Mesenchymal stem cell (in vitro differentiated cells and primary cell): ENCODE measurements around the gene RPS6KA5.
A peak's percentile ranks its signal among the peaks of the same experiment; 100 is the strongest.

ENCODE experiments used
- DNase-seq: peaks from one replicate; pipeline ENCODE4 v3.0.0-alpha.2; 2013
- H2AFZ ChIP-seq: one replicate; pipeline ENCODE4 v1.6.1; 2013; ENCODE audit warnings: low read depth, mild to moderate bottlenecking, control low read depth, inconsistent platforms, low read length, moderate library complexity
- H2AK5ac ChIP-seq: 2 replicates; pipeline ENCODE4 v1.6.1; 2013; ENCODE audit warnings: low read length, moderate library complexity, mild to moderate bottlenecking, inconsistent platforms; ENCODE audit not compliant: severe bottlenecking
- H2BK120ac ChIP-seq: one replicate; pipeline ENCODE4 v1.6.1; 2013; ENCODE audit warnings: low read depth, mild to moderate bottlenecking, inconsistent platforms, low read length, moderate library complexity
- H2BK12ac ChIP-seq, 2 experiments: one replicate each; pipeline ENCODE4 v1.6.1; 2013; ENCODE audit warnings: inconsistent platforms in 2 of 2, low read length in 2 of 2, mild to moderate bottlenecking in 2 of 2, moderate library complexity in 2 of 2, control low read depth in 1 of 2
- H2BK15ac ChIP-seq: one replicate; pipeline ENCODE4 v1.6.1; 2013; ENCODE audit warnings: mild to moderate bottlenecking, low read depth, inconsistent platforms; ENCODE audit not compliant: poor library complexity, severe bottlenecking
- H2BK5ac ChIP-seq: 2 replicates; pipeline ENCODE4 v1.6.1; 2013; ENCODE audit warnings: low read depth, mild to moderate bottlenecking, low read length, control low read depth, inconsistent platforms; ENCODE audit not compliant: poor library complexity, severe bottlenecking
- H3K14ac ChIP-seq, 2 experiments: one replicate each; pipeline ENCODE4 v1.6.1; 2013; ENCODE audit warnings: inconsistent platforms in 2 of 2, low read length in 2 of 2, control low read depth in 1 of 2, mild to moderate bottlenecking in 1 of 2, moderate library complexity in 1 of 2
- H3K18ac ChIP-seq, 2 experiments: one replicate each; pipeline ENCODE4 v1.6.1; 2013; ENCODE audit warnings: inconsistent platforms in 2 of 2, low read length in 2 of 2, control low read depth in 1 of 2, low read depth in 1 of 2, mild to moderate bottlenecking in 1 of 2
- H3K23ac ChIP-seq, 2 experiments: one replicate each; pipeline ENCODE4 v1.6.1; 2013; ENCODE audit warnings: inconsistent platforms in 2 of 2, low read length in 2 of 2, mild to moderate bottlenecking in 2 of 2, moderate library complexity in 2 of 2, control low read depth in 1 of 2
- H3K27ac ChIP-seq: 2 replicates; pipeline ENCODE4 v1.5.1; 2013; ENCODE audit warnings: mild to moderate bottlenecking, moderate library complexity, low read length, control low read depth, inconsistent platforms; ENCODE audit not compliant: poor library complexity, severe bottlenecking
- H3K27me3 ChIP-seq, 2 experiments: 2 replicates each; pipeline versions ENCODE4 v1.6.1 to v1.7.0; 2013; ENCODE audit warnings: low read length in 2 of 2, mild to moderate bottlenecking in 2 of 2, moderate library complexity in 2 of 2, control low read depth in 1 of 2, inconsistent platforms in 1 of 2; ENCODE audit not compliant: control insufficient read depth in 1 of 2, insufficient read depth in 1 of 2
- H3K36me3 ChIP-seq, 2 experiments: 2 replicates each; pipeline versions ENCODE4 v1.6.1 to v1.7.0; 2013; ENCODE audit warnings: low read length in 2 of 2, control low read depth in 1 of 2, inconsistent platforms in 1 of 2, low read depth in 1 of 2, mild to moderate bottlenecking in 1 of 2; ENCODE audit not compliant: insufficient read depth in 2 of 2, control insufficient read depth in 1 of 2
- H3K4ac ChIP-seq, 2 experiments: one replicate each; pipeline ENCODE4 v1.6.1; 2013; ENCODE audit warnings: inconsistent platforms in 2 of 2, low read length in 2 of 2, mild to moderate bottlenecking in 2 of 2, moderate library complexity in 2 of 2, control low read depth in 1 of 2, low read depth in 1 of 2
- H3K4me1 ChIP-seq: 2 replicates; pipeline ENCODE4 v1.6.1; 2013; ENCODE audit warnings: low read depth, low read length, control low read depth; ENCODE audit not compliant: control insufficient read depth, insufficient read depth
- H3K4me2 ChIP-seq: 2 replicates; pipeline ENCODE4 v1.6.1; 2013; ENCODE audit warnings: low read length, mild to moderate bottlenecking, inconsistent platforms; ENCODE audit not compliant: poor library complexity, severe bottlenecking
- H3K4me3 ChIP-seq, 2 experiments: 2 replicates each; pipeline versions ENCODE4 v1.5.1 to v1.7.0; 2013; ENCODE audit warnings: low read length in 2 of 2, mild to moderate bottlenecking in 2 of 2, control low read depth in 1 of 2, low read depth in 1 of 2; ENCODE audit not compliant: insufficient read depth in 1 of 2
- H3K79me1 ChIP-seq: replicated peaks from 2 replicates; pipeline ENCODE4 v1.6.1; 2013; ENCODE audit warnings: mild to moderate bottlenecking, control low read depth, low read length, inconsistent platforms; ENCODE audit not compliant: poor library complexity, severe bottlenecking
- H3K9ac ChIP-seq: 2 replicates; pipeline ENCODE4 v1.7.0; 2013; ENCODE audit warnings: mild to moderate bottlenecking, low read length, moderate library complexity
- H3K9me3 ChIP-seq: 2 replicates; pipeline ENCODE4 v1.7.0; 2013; ENCODE audit warnings: mild to moderate bottlenecking, low read length; ENCODE audit not compliant: control insufficient read depth
- H4K8ac ChIP-seq: one replicate; pipeline ENCODE4 v1.6.1; 2013; ENCODE audit warnings: inconsistent platforms, mild to moderate bottlenecking, low read length, moderate library complexity
- H4K91ac ChIP-seq: one replicate; pipeline ENCODE4 v1.6.1; 2013; ENCODE audit warnings: mild to moderate bottlenecking, low read length, inconsistent platforms
- WGBS: methylation state at CpG from one replicate; pipeline ENCODE4 v1.1.7; 2013; ENCODE audit warnings: mixed read lengths; 5-methylcytosine and 5-hydroxymethylcytosine counted together

The RPS6KA5 gene

GRCh38 chr14:90853116-90853515 lies 207.3 kb downstream of the RPS6KA5 start:
- Histone ChIP-seq H2BK120ac (no peak overlapping the region), H3K27ac (no peak overlapping the region), H3K4me1 (peaks cover 2% of the 10 kb centered on the region), H3K9me3 (no peaks in the 10 kb centered on the region), H2BK15ac (no peak overlapping the region), H3K4me2 (no peak overlapping the region), H2BK12ac (no peak overlapping the region), H3K4ac (no peak overlapping the region), H2AFZ (no peak overlapping the region), H2AK5ac (no peak overlapping the region), H3K9ac (no peak overlapping the region), H4K91ac (no peak overlapping the region), H3K14ac (no peak overlapping the region), H3K79me1 (no peaks in the 10 kb centered on the region), H3K27me3 (no peaks in the 10 kb centered on the region), H3K23ac (no peak overlapping the region), H3K36me3 (no peaks in the 10 kb centered on the region), H3K4me3 (no peak overlapping the region), H3K18ac (no peak overlapping the region), H4K8ac (no peak overlapping the region), H2BK5ac (no peak overlapping the region)
- no peak for DNase-seq

GRCh38 chr14:90851327-90852036 lies 209.0 kb downstream of the RPS6KA5 start:
- Histone ChIP-seq H3K4me3 (no peak overlapping the region), H2BK120ac (no peak overlapping the region), H3K14ac (no peak overlapping the region), H4K8ac (no peak overlapping the region), H3K4ac (no peak overlapping the region), H3K9me3 (no peaks in the 10 kb centered on the region), H3K27ac (peak overlapping the region; percentile 20), H2BK12ac (peak overlapping the region in 1 of 2 experiments; percentile 67), H3K9ac (no peak overlapping the region), H3K27me3 (no peaks in the 10 kb centered on the region), H3K18ac (no peak overlapping the region), H2BK5ac (no peak overlapping the region), H2BK15ac (no peak overlapping the region), H2AFZ (no peak overlapping the region), H4K91ac (no peak overlapping the region), H2AK5ac (no peak overlapping the region), H3K4me1 (peaks cover 2% of the 10 kb centered on the region), H3K4me2 (no peak overlapping the region), H3K36me3 (no peaks in the 10 kb centered on the region), H3K79me1 (no peaks in the 10 kb centered on the region), H3K23ac (no peak overlapping the region)
- 87% methylated on average over 2 of the region's 5 CpGs for WGBS
- no peak for DNase-seq

- no peak overlapping the region for H4K8ac ChIP-seq
- H4K91ac ChIP-seq: no peak overlapping the region
- no peak overlapping the region for H3K9ac ChIP-seq
- H2AFZ ChIP-seq: no peak overlapping the region
- H3K4me1 ChIP-seq: peaks cover 2% of the 10 kb centered on the region
- H2BK12ac ChIP-seq: no peak overlapping the region
- no peaks in the 10 kb centered on the region for H3K9me3 ChIP-seq
- 11% methylated on average over 3 of the region's 3 CpGs for WGBS
- H3K4me2 ChIP-seq: no peak overlapping the region
- no peak overlapping the region for H3K4ac ChIP-seq
- H3K18ac ChIP-seq: no peak overlapping the region
- H3K4me3 ChIP-seq: no peak overlapping the region
- H2BK15ac ChIP-seq: no peak overlapping the region
- H3K23ac ChIP-seq: no peak overlapping the region
- H2BK5ac ChIP-seq: no peak overlapping the region
- peak overlapping the region; percentile 60 for H3K27ac ChIP-seq
- DNase-seq: peak; percentile 63
- H3K79me1 ChIP-seq: no peaks in the 10 kb centered on the region
- H2BK120ac ChIP-seq: no peak overlapping the region
- H3K27me3 ChIP-seq: no peaks in the 10 kb centered on the region
- no peak overlapping the region for H2AK5ac ChIP-seq
- H3K36me3 ChIP-seq: no peaks in the 10 kb centered on the region
- H3K14ac ChIP-seq: no peak overlapping the region
These were observed 210.0 kb downstream of the RPS6KA5 start for GRCh38 chr14:90850487-90850886.

- H3K4me1 ChIP-seq: peaks cover 2% of the 10 kb centered on the region
- WGBS: 97% methylated on average over 4 of the region's 7 CpGs
- no peak overlapping the region for H2BK120ac ChIP-seq
- peak overlapping the region in 1 of 2 experiments; percentile 88 for H3K18ac ChIP-seq
- H3K9ac ChIP-seq: no peak overlapping the region
- no peak overlapping the region for H3K23ac ChIP-seq
- H3K9me3 ChIP-seq: no peaks in the 10 kb centered on the region
- no peak overlapping the region for H2BK5ac ChIP-seq
- no peak overlapping the region for H3K27ac ChIP-seq
- no peaks in the 10 kb centered on the region for H3K36me3 ChIP-seq
- peak overlapping the region; percentile 55 to 83 for H2BK12ac ChIP-seq
- no peak overlapping the region for H2AFZ ChIP-seq
- H3K4ac ChIP-seq: peak overlapping the region in 1 of 2 experiments; percentile 85
- H3K14ac ChIP-seq: peak overlapping the region in 1 of 2 experiments; percentile 20
- H3K4me3 ChIP-seq: no peak overlapping the region
- H2BK15ac ChIP-seq: no peak overlapping the region
- DNase-seq: peak; percentile 38
- H3K79me1 ChIP-seq: no peaks in the 10 kb centered on the region
- no peak overlapping the region for H4K8ac ChIP-seq
- H2AK5ac ChIP-seq: peak overlapping the region; percentile 34
- H3K4me2 ChIP-seq: no peak overlapping the region
- no peak overlapping the region for H4K91ac ChIP-seq
- H3K27me3 ChIP-seq: no peaks in the 10 kb centered on the region
These were observed 210.5 kb downstream of the RPS6KA5 start for GRCh38 chr14:90849787-90850444.
